ENCODE measurements around the gene ZNF474. TPM values are rescaled to one million over a fixed set of nuclear protein-coding genes. Genes with fewer than 3 reads are reported as not detected.

Gene ZNF474
- total RNA-seq, 4 donors from 2014 or later, result not detected

DNA sequence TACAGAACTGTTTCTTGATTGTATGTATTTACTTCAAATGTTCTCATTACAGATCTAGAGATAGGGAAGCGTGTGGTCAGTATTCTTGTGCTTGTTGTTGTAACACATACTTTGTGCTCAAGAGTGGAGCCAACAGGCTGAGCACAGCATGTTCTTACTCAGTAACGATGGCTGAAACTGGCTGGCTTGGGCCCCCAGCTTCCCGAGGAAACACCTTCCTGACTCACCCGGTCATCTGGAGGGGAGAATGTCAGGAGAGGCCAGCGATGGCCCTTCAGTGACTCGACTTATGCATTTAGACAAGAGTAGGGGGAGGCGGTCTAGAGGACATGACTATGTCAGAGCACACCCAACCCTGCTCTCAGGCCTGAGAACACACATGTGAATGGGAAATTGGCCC is 25.6 kb downstream of the ZNF474 start:
- Histone ChIP-seq H3K27ac (peak overlapping the region in 3 of 4 donors; percentile 35 to 55 (median 42)), H3K27me3 (no peaks in the 10 kb centered on the region), H3K4me3 (no peak overlapping the region), H3K9me3 (no peaks in the 10 kb centered on the region), H3K4me1 (peaks cover 0 to 15% (median 0%) of the 10 kb centered on the region in 4 donors), H3K36me3 (no peaks in the 10 kb centered on the region)
- intact Hi-C loops (cut with DNase I; ENCODE audit: low total_unique reads) (loop anchor here (5.0 kb wide), 1 partner anchor 73 kb away; no protein-coding TSS in a partner anchor), in situ Hi-C loops (cut with MboI; ENCODE audit: low pct_ligation_motif_present in 1 of 4, low pct_unique_long_range_greater_than_20kb in 1 of 4, low sequenced_read_pairs in 3 of 4) (loop anchor here in 1 of 4 donors (25.0 kb wide), 1 partner anchor 193 kb away; the partner anchor contains the start of gene SRFBP1)
- no peak for DNase-seq
- 80% methylated on average over 2 to 7 of the region's 7 CpGs for WGBS, 2 donors (ENCODE audit: low coverage in 1 of 2)
- peak in 2 of 3 donors; percentile 26 to 58 for TF ChIP-seq POLR2AphosphoS5 (IDR thresholded peaks at IDR 0.05)
- no peak for TF ChIP-seq CTCF (IDR thresholded peaks at IDR 0.05)
- TF ChIP-seq EP300 (IDR thresholded peaks at IDR 0.05; ENCODE audit: low read depth), result no peak

- intact Hi-C loops (cut with DNase I; ENCODE audit: low total_unique reads) (loop anchor here (5.0 kb wide), 1 partner anchor 73 kb away; no protein-coding TSS in a partner anchor), in situ Hi-C loops (cut with MboI; ENCODE audit: low pct_ligation_motif_present in 1 of 4, low pct_unique_long_range_greater_than_20kb in 1 of 4, low sequenced_read_pairs in 3 of 4) (loop anchor here in 1 of 4 donors (25.0 kb wide), 1 partner anchor 193 kb away; the partner anchor contains the start of gene SRFBP1)
- Histone ChIP-seq H3K27me3 (no peaks in the 10 kb centered on the region), H3K27ac (peak overlapping the region in 2 of 4 donors; percentile 35 to 55), H3K9me3 (no peaks in the 10 kb centered on the region), H3K4me3 (no peak overlapping the region), H3K4me1 (peaks cover 0 to 15% (median 0%) of the 10 kb centered on the region in 4 donors), H3K36me3 (no peaks in the 10 kb centered on the region)
- no peak for DNase-seq
- no peak for TF ChIP-seq POLR2AphosphoS5 (IDR thresholded peaks at IDR 0.05)
- TF ChIP-seq CTCF (IDR thresholded peaks at IDR 0.05), result no peak
- no peak for TF ChIP-seq EP300 (IDR thresholded peaks at IDR 0.05; ENCODE audit: low read depth)
- TF ChIP-seq POLR2A (IDR thresholded peaks at IDR 0.05), result no peak
- 79 to 89% methylated on average over 3 of the region's 3 CpGs for WGBS, 2 donors (ENCODE audit: low coverage in 1 of 2)
Measured at GRCh38 chr5:122155546-122155945, 26.2 kb downstream of the ZNF474 start.

GRCh38 chr5:122156724-122157325 is 27.5 kb downstream of the ZNF474 start:
- H3K27ac ChIP-seq, result no peak overlapping the region
- no peak overlapping the region for H3K4me3 ChIP-seq
- H3K9me3 ChIP-seq, result no peaks in the 10 kb centered on the region
- H3K4me1 ChIP-seq, result peaks cover 0 to 15% (median 0%) of the 10 kb centered on the region in 4 donors
- TF ChIP-seq CTCF (IDR thresholded peaks at IDR 0.05), result peak in 4 of 5 experiments; percentile 18 to 38 (median 32)
- no peak for TF ChIP-seq EP300 (IDR thresholded peaks at IDR 0.05; ENCODE audit: low read depth)
- no peaks in the 10 kb centered on the region for H3K27me3 ChIP-seq
- in situ Hi-C loops (cut with MboI; ENCODE audit: low pct_ligation_motif_present in 1 of 4, low pct_unique_long_range_greater_than_20kb in 1 of 4, low sequenced_read_pairs in 3 of 4) (loop anchor here in 1 of 4 donors (25.0 kb wide), 1 partner anchor 195 kb away; the partner anchor contains the start of gene SRFBP1), intact Hi-C loops (cut with DNase I; ENCODE audit: low total_unique reads) (loop anchor here (5.0 kb wide), 1 partner anchor 75 kb away; no protein-coding TSS in a partner anchor)
- 62 to 67% methylated on average over 1 of the region's 1 CpG for WGBS, 2 donors (ENCODE audit: low coverage in 1 of 2)
- no peaks in the 10 kb centered on the region for H3K36me3 ChIP-seq
- DNase-seq, result no peak

DNA sequence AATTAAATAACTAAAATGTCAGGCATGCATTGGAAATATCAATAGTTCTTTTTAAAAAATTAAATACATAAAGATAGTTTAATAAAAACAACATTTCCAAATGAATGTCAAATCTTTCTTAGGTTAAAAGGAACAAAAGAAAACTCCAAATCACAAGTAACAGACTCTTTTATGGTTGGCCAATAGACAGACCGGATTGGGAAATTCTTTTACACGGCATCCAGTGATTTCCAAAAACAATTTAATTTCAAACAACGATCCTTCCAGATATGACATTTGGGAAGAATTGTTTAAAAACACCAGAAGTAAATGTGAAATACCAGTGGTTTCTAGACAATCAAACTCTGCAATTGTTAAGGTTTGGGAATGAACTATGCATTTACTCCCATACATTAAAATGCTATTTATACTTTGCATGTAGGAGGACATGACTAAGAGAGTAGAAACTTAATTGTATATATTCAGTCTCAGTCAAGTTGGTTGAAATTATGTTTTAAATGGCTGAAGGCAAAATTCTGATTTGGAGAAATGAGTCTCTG is 32.8 kb downstream of the ZNF474 start:
- Histone ChIP-seq H3K27me3 (no peaks in the 10 kb centered on the region), H3K4me3 (no peak overlapping the region), H3K4me1 (peaks cover 0 to 39% (median 19%) of the 10 kb centered on the region in 4 donors), H3K36me3 (no peaks in the 10 kb centered on the region), H3K27ac (no peak overlapping the region), H3K9me3 (no peaks in the 10 kb centered on the region)
- in situ Hi-C loops (cut with MboI; ENCODE audit: low pct_ligation_motif_present in 1 of 4, low pct_unique_long_range_greater_than_20kb in 1 of 4, low sequenced_read_pairs in 3 of 4) (loop anchor here in 1 of 4 donors (25.0 kb wide), 1 partner anchor 200 kb away; the partner anchor contains the start of gene SRFBP1), intact Hi-C loops (cut with DNase I; ENCODE audit: low total_unique reads) (no loop called here)
- DNase-seq, result no peak
- 81 to 86% methylated on average over 3 of the region's 3 CpGs for WGBS, 2 donors (ENCODE audit: low coverage in 1 of 2)
- TF ChIP-seq CTCF (IDR thresholded peaks at IDR 0.05) (no peak), POLR2AphosphoS5 (IDR thresholded peaks at IDR 0.05) (no peak), POLR2A (IDR thresholded peaks at IDR 0.05) (no peak), EP300 (IDR thresholded peaks at IDR 0.05; ENCODE audit: low read depth) (no peak)

Data from transverse colon (tissue), 4 donors.